ENCODE data around the gene MED16.

The MED16 gene

DNA sequence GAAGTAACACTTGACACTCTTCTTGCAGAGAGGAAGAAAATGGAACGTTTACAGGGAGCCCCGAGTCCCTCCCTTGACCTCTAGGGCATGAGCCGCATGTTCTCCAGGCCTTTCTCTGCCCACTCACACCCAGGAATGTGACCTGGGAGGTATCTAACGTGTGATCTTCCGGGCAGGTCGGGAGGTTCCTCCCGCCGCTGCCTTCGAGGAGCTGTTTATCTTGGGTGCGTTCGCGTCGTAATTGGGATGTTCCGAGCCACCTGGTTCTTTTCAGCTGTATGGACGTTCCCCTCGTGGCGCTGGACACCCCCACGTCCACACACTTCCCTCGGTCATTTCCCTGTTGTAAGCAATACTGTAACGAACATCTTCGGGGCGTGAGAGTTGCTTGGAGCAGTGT lies 46.5 kb upstream of the MED16 start:
- TF ChIP-seq, protein P1, sequence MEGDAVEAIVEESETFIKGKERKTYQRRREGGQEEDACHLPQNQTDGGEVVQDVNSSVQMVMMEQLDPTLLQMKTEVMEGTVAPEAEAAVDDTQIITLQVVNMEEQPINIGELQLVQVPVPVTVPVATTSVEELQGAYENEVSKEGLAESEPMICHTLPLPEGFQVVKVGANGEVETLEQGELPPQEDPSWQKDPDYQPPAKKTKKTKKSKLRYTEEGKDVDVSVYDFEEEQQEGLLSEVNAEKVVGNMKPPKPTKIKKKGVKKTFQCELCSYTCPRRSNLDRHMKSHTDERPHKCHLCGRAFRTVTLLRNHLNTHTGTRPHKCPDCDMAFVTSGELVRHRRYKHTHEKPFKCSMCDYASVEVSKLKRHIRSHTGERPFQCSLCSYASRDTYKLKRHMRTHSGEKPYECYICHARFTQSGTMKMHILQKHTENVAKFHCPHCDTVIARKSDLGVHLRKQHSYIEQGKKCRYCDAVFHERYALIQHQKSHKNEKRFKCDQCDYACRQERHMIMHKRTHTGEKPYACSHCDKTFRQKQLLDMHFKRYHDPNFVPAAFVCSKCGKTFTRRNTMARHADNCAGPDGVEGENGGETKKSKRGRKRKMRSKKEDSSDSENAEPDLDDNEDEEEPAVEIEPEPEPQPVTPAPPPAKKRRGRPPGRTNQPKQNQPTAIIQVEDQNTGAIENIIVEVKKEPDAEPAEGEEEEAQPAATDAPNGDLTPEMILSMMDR (conservative IDR thresholded peaks at IDR 0.05; ENCODE audit: low read depth): no peak
- no peak overlapping the region for H3K27ac ChIP-seq
- POLR2A ChIA-PET (ENCODE audit: low non-redundant PET): no interaction called here
- no peak for DNase-seq (ENCODE audit: low spot score)
- CTCF ChIA-PET: no interaction called here

DNA sequence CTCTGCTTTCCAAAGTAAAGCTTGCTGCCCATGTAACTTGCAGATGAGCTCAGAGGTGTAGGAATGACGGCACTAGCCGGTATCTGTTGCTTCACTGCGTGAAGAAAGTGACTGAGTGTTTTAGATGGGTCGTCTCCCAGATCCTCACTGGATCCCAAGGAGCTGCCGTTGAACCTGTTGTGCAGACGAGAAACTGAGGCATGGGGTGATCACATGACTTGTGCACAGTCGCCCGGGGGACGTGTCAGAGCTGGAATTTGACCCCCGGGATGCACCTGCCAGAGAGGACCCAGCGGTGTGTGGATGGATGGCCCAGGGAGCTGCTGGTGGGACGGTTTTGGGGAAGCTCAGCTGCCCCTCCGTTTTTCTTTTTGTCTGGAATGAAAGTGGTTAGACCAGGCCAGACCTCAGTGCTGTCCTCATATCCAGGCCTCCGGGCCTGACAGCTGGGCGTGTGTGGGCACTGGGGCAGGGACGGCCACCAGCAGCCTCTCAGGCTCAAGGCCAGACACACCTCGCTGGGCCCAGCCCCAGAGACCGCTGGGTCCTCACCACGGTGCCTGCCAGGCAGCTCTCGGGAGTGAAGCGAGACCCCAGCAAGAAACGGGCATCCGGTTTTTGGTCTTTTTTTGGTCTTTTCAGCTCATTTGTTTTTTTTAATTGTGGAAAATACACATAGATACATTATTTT lies 45.4 kb upstream of the MED16 start:
- TF ChIP-seq, protein P1 (conservative IDR thresholded peaks at IDR 0.05; ENCODE audit: low read depth): no peak
- no peak overlapping the region for H3K27ac ChIP-seq

DNA sequence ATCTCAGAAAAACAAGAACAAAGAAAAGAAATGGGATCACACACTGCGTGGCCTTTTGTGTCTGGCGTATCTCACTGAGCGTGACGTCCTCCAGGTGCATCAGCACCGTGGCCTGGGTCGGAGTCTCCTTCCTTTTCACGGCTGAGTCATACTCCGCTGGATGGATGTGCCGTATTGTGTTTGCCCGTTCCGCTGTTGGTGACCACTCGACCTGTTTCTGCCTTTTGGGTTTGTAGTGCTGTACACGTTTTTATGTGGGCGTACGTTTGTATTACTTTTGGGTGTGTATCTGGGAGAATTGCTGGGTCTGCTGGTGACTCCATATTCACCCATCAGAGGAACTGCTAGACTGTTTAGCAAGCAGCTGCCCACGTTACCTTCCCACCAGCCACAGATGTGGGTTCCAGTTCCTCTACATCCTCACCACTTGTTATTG lies 44.3 kb upstream of the MED16 start:
- ChIA-PET CTCF (no interaction called here), POLR2A (ENCODE audit: low non-redundant PET) (no interaction called here)
- no peak overlapping the region for H3K27ac ChIP-seq
- TF ChIP-seq, protein P1 (conservative IDR thresholded peaks at IDR 0.05; ENCODE audit: low read depth): no peak
- DNase-seq (ENCODE audit: low spot score): no peak

More for the DNA sequence above, 45.4 kb upstream of the MED16 start:
- no peak for DNase-seq (ENCODE audit: low spot score)
- CTCF ChIA-PET: no interaction called here
- POLR2A ChIA-PET (ENCODE audit: low non-redundant PET): no interaction called here

DNA sequence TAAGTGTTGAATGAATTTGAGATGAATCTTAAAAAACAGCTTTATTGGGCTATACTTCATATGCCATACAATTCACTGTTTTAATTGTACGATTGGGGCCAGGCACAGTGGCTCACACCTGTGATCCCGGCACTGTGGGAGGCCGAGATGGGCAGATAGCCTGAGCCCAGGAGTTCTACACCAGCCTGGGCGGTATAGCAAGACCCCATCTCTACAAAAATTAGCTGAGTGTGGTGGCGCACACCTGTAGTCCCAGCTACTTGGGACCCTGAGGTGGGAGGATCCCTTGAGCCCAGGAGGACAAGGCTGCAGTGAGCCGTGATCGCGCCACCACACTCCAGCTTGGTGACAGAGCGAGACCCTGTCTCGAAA lies 43.2 kb upstream of the MED16 start:
- CTCF ChIA-PET: interaction anchor here (0.6 to 1.1 kb wide), 3 partner anchors 9 to 111 kb away, joined by 3 read pairs; no protein-coding TSS in a partner anchor
- no peak for DNase-seq (ENCODE audit: low spot score)
- POLR2A ChIA-PET (ENCODE audit: low non-redundant PET): no interaction called here
- TF ChIP-seq, protein P1 (conservative IDR thresholded peaks at IDR 0.05; ENCODE audit: low read depth): no peak
- no peak overlapping the region for H3K27ac ChIP-seq

DNA sequence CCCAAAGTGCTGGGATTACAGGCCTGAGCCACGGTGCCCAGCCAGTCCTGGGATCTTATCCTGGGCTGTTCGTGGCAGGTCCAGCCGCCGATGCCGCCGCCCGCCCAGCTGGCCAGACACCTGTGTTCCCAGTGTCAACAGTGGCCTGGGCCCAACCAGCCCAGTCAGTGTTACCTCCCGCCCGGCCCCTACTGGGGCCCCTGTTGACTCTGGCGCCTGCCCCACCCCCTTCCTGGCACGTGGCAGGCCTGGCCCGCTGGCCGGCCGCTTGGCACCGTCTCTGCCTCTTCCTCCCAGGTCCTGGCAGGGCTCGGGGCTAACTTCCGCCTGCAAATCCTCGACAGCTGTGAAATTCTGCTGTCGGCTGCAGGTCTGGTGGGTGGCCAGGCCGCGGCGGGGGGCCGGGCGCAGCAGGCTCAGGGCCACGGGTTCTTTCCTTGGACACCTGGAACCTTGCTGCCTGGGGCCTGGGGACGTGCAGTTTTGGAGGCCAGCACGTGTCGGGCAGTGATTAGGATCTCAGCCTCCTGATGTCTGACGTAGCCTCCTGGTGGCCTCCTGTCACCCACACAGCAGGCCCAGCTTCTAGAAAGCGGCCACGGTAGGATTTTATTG lies 42.0 kb upstream of the MED16 start:
- ChIA-PET POLR2A (ENCODE audit: low non-redundant PET) (interaction anchor here (0.6 kb wide), 1 partner anchor 125 kb away, joined by 4 read pairs; no protein-coding TSS in a partner anchor), CTCF (interaction anchor here (1.3 to 1.4 kb wide), 2 partner anchors 66 to 165 kb away, joined by 5 read pairs; no protein-coding TSS in a partner anchor)
- DNase-seq (ENCODE audit: low spot score): no peak
- H3K27ac ChIP-seq: peak overlapping the region; percentile 79
- TF ChIP-seq, protein P1 (conservative IDR thresholded peaks at IDR 0.05; ENCODE audit: low read depth): no peak

DNA sequence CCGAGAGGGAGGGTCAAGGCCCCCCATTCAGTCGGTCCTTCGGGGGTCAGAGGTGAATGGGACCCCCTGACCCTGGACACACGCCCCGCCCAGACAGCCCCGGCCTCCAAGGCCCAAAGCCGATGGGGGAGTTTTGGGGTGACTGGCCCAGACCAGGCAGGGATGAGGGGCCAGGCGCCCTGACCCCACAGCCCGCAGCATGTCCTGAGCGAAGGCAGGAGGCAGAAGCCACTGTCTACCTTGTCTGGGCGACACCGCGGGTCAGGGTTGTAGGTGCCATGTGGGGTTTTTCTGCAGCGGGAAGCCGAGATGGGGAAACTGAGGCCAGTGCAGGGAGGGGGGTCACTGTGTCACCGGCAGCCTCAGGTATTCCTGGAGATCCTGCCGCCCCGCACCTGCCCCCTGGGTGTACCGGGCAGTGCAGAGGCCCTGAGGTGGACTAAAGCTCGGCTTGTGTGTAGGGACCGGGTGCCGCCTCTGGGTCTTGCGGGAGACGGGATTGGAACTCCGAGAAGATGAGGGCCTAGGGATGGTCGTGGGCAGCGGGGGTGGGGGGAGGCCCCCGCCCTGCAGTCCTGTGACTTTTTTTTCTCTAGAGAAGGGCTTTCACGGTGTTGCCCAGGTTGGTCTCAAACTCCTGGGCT lies 41.3 kb upstream of the MED16 start:
- CTCF ChIA-PET: interaction anchor here (1.3 to 1.4 kb wide), 3 partner anchors 48 to 164 kb away, joined by 5 read pairs; no protein-coding TSS in a partner anchor
- peak overlapping the region; percentile 79 for H3K27ac ChIP-seq
- TF ChIP-seq, protein P1 (conservative IDR thresholded peaks at IDR 0.05; ENCODE audit: low read depth): no peak
- POLR2A ChIA-PET (ENCODE audit: low non-redundant PET): no interaction called here
- DNase-seq (ENCODE audit: low spot score): no peak
